Measurements from ENCODE around the gene PDIK1L. TPM values are rescaled to one million over a fixed set of nuclear protein-coding genes. Genes with fewer than 3 reads are reported as not detected.
"Not testable (repeated sequence)": the region's sequence is repeated elsewhere in the genome, so short reads cannot be mapped to it uniquely, and the experiment has no call there.

The PDIK1L gene
- total RNA-seq, 1 experiment from 2014 or later, result 11.0 TPM

GRCh38 chr1:26094076-26094669, 17.5 kb upstream of the PDIK1L start:
- no peak overlapping the region for H3K9ac ChIP-seq (ENCODE audit: low read length)
- H3K79me2 ChIP-seq (ENCODE audit: low read length), result no peaks in the 10 kb centered on the region
- no peaks in the 10 kb centered on the region for H3K27me3 ChIP-seq (ENCODE audit: low read length)
- no peaks in the 10 kb centered on the region for H3K9me3 ChIP-seq (ENCODE audit: low read length)
- no peak overlapping the region for H2AFZ ChIP-seq (ENCODE audit: low read length)
- DNase-seq, result no peak
- no peaks in the 10 kb centered on the region for H4K20me1 ChIP-seq (ENCODE audit: insufficient read depth, low read depth, low read length)
- no peaks in the 10 kb centered on the region for H3K9me2 ChIP-seq (replicated peaks; ENCODE audit: insufficient read depth, low read length)
- H3K4me3 ChIP-seq (ENCODE audit: low read length), result no peak overlapping the region
- H3K4me2 ChIP-seq (ENCODE audit: low read depth, low read length, poor library complexity, severe bottlenecking), result no peak overlapping the region
- no peaks in the 10 kb centered on the region for H3K36me3 ChIP-seq (ENCODE audit: insufficient read depth, low read length)
- H3K27ac ChIP-seq (ENCODE audit: low read length), result no peak overlapping the region
- H3K4me1 ChIP-seq (ENCODE audit: low read length), result peaks cover 7% of the 10 kb centered on the region; the same call in 1 of the 2 replicates

- peaks cover 7% of the 10 kb centered on the region; the same call in 1 of the 2 replicates for H3K4me1 ChIP-seq (ENCODE audit: low read length)
These were observed 16.8 kb upstream of the PDIK1L start for GRCh38 chr1:26094677-26095383.

GRCh38 chr1:26096471-26096870, 15.2 kb upstream of the PDIK1L start:
- H3K27me3 ChIP-seq (ENCODE audit: low read length), result no peaks in the 10 kb centered on the region
- no peak for DNase-seq
- H3K9me3 ChIP-seq (ENCODE audit: low read length), result no peaks in the 10 kb centered on the region
- no peak overlapping the region for H3K4me3 ChIP-seq (ENCODE audit: low read length)
- no peak overlapping the region for H2AFZ ChIP-seq (ENCODE audit: low read length)
- H3K4me2 ChIP-seq (ENCODE audit: low read depth, low read length, poor library complexity, severe bottlenecking), result no peak overlapping the region
- no peak overlapping the region for H3K9ac ChIP-seq (ENCODE audit: low read length)
- H3K79me2 ChIP-seq (ENCODE audit: low read length), result no peaks in the 10 kb centered on the region
- H3K9me2 ChIP-seq (replicated peaks; ENCODE audit: insufficient read depth, low read length), result no peaks in the 10 kb centered on the region
- H3K4me1 ChIP-seq (ENCODE audit: low read length), result peaks cover 7% of the 10 kb centered on the region; the same call in 1 of the 2 replicates
- H3K36me3 ChIP-seq (ENCODE audit: insufficient read depth, low read length), result no peaks in the 10 kb centered on the region
- no peak overlapping the region for H3K27ac ChIP-seq (ENCODE audit: low read length)
- no peaks in the 10 kb centered on the region for H4K20me1 ChIP-seq (ENCODE audit: insufficient read depth, low read depth, low read length)

More at GRCh38 chr1:26094677-26095383, 16.8 kb upstream of the PDIK1L start:
- Histone ChIP-seq H3K4me3 (ENCODE audit: low read length) (no peak overlapping the region), H3K27ac (ENCODE audit: low read length) (no peak overlapping the region), H4K20me1 (ENCODE audit: insufficient read depth, low read depth, low read length) (no peaks in the 10 kb centered on the region), H3K9me3 (ENCODE audit: low read length) (no peaks in the 10 kb centered on the region), H3K36me3 (ENCODE audit: insufficient read depth, low read length) (no peaks in the 10 kb centered on the region), H3K9ac (ENCODE audit: low read length) (no peak overlapping the region), H3K27me3 (ENCODE audit: low read length) (no peaks in the 10 kb centered on the region), H3K79me2 (ENCODE audit: low read length) (no peaks in the 10 kb centered on the region), H2AFZ (ENCODE audit: low read length) (no peak overlapping the region), H3K9me2 (replicated peaks; ENCODE audit: insufficient read depth, low read length) (no peaks in the 10 kb centered on the region), H3K4me2 (ENCODE audit: low read depth, low read length, poor library complexity, severe bottlenecking) (no peak overlapping the region)
- DNase-seq, result no peak

GRCh38 chr1:26097696-26098095, 13.9 kb upstream of the PDIK1L start:
- Histone ChIP-seq H3K27ac (ENCODE audit: low read length) (no peak overlapping the region), H2AFZ (ENCODE audit: low read length) (no peak overlapping the region), H3K9me3 (ENCODE audit: low read length) (no peaks in the 10 kb centered on the region), H3K9ac (ENCODE audit: low read length) (no peak overlapping the region), H4K20me1 (ENCODE audit: insufficient read depth, low read depth, low read length) (no peaks in the 10 kb centered on the region), H3K4me3 (ENCODE audit: low read length) (no peak overlapping the region), H3K79me2 (ENCODE audit: low read length) (no peaks in the 10 kb centered on the region), H3K27me3 (ENCODE audit: low read length) (no peaks in the 10 kb centered on the region), H3K4me1 (ENCODE audit: low read length) (peaks cover 7% of the 10 kb centered on the region; the same call in 1 of the 2 replicates), H3K36me3 (ENCODE audit: insufficient read depth, low read length) (no peaks in the 10 kb centered on the region), H3K4me2 (ENCODE audit: low read depth, low read length, poor library complexity, severe bottlenecking) (no peak overlapping the region), H3K9me2 (replicated peaks; ENCODE audit: insufficient read depth, low read length) (no peaks in the 10 kb centered on the region)
- DNase-seq, result no peak

GRCh38 chr1:26098602-26099001, 13.0 kb upstream of the PDIK1L start:
- Histone ChIP-seq H3K27me3 (ENCODE audit: low read length) (no peaks in the 10 kb centered on the region), H3K4me3 (ENCODE audit: low read length) (no peak overlapping the region)

GRCh38 chr1:26099780-26100179, 11.8 kb upstream of the PDIK1L start:
- no peak overlapping the region for H3K4me2 ChIP-seq (ENCODE audit: low read depth, low read length, poor library complexity, severe bottlenecking)
- no peaks in the 10 kb centered on the region for H3K4me1 ChIP-seq (ENCODE audit: low read length)
- H3K4me3 ChIP-seq (ENCODE audit: low read length), result no peak overlapping the region
- H3K79me2 ChIP-seq (ENCODE audit: low read length), result no peaks in the 10 kb centered on the region
- no peaks in the 10 kb centered on the region for H3K9me2 ChIP-seq (replicated peaks; ENCODE audit: insufficient read depth, low read length)
- H2AFZ ChIP-seq (ENCODE audit: low read length), result no peak overlapping the region
- no peaks in the 10 kb centered on the region for H3K9me3 ChIP-seq (ENCODE audit: low read length)
- no peak for DNase-seq
- no peaks in the 10 kb centered on the region for H3K27me3 ChIP-seq (ENCODE audit: low read length)
- H4K20me1 ChIP-seq (ENCODE audit: insufficient read depth, low read depth, low read length), result no peaks in the 10 kb centered on the region
- no peak overlapping the region for H3K9ac ChIP-seq (ENCODE audit: low read length)
- H3K27ac ChIP-seq (ENCODE audit: low read length), result no peak overlapping the region
- no peaks in the 10 kb centered on the region for H3K36me3 ChIP-seq (ENCODE audit: insufficient read depth, low read length)

More at GRCh38 chr1:26098602-26099001, 13.0 kb upstream of the PDIK1L start:
- Histone ChIP-seq H4K20me1 (ENCODE audit: insufficient read depth, low read depth, low read length) (no peaks in the 10 kb centered on the region), H3K9me2 (replicated peaks; ENCODE audit: insufficient read depth, low read length) (no peaks in the 10 kb centered on the region), H3K27ac (ENCODE audit: low read length) (no peak overlapping the region), H3K36me3 (ENCODE audit: insufficient read depth, low read length) (no peaks in the 10 kb centered on the region), H3K9me3 (ENCODE audit: low read length) (no peaks in the 10 kb centered on the region), H3K9ac (ENCODE audit: low read length) (no peak overlapping the region), H3K4me2 (ENCODE audit: low read depth, low read length, poor library complexity, severe bottlenecking) (no peak overlapping the region), H3K79me2 (ENCODE audit: low read length) (no peaks in the 10 kb centered on the region), H3K4me1 (ENCODE audit: low read length) (peaks cover 7% of the 10 kb centered on the region; the same call in 1 of the 2 replicates), H2AFZ (ENCODE audit: low read length) (no peak overlapping the region)
- DNase-seq, result no peak

GRCh38 chr1:26100204-26100603, 11.4 kb upstream of the PDIK1L start:
- not testable (repeated sequence) for H3K9ac ChIP-seq (ENCODE audit: low read length); H3K27ac ChIP-seq (ENCODE audit: low read length); H3K4me1 ChIP-seq (ENCODE audit: low read length); H3K9me3 ChIP-seq (ENCODE audit: low read length); H3K4me3 ChIP-seq (ENCODE audit: low read length); H3K27me3 ChIP-seq (ENCODE audit: low read length); H3K36me3 ChIP-seq (ENCODE audit: insufficient read depth, low read length); H3K4me2 ChIP-seq (ENCODE audit: low read depth, low read length, poor library complexity, severe bottlenecking); DNase-seq; H3K79me2 ChIP-seq (ENCODE audit: low read length); H2AFZ ChIP-seq (ENCODE audit: low read length); H3K9me2 ChIP-seq (replicated peaks; ENCODE audit: insufficient read depth, low read length); H4K20me1 ChIP-seq (ENCODE audit: insufficient read depth, low read depth, low read length)

- no peaks in the 10 kb centered on the region for H3K9me2 ChIP-seq (replicated peaks; ENCODE audit: insufficient read depth, low read length)
- H3K79me2 ChIP-seq (ENCODE audit: low read length), result no peaks in the 10 kb centered on the region
- no peak overlapping the region for H3K9ac ChIP-seq (ENCODE audit: low read length)
- no peaks in the 10 kb centered on the region for H3K4me1 ChIP-seq (ENCODE audit: low read length)
- no peaks in the 10 kb centered on the region for H3K9me3 ChIP-seq (ENCODE audit: low read length)
- H3K4me2 ChIP-seq (ENCODE audit: low read depth, low read length, poor library complexity, severe bottlenecking), result no peak overlapping the region
- H3K36me3 ChIP-seq (ENCODE audit: insufficient read depth, low read length), result no peaks in the 10 kb centered on the region
- no peaks in the 10 kb centered on the region for H3K27me3 ChIP-seq (ENCODE audit: low read length)
- no peak overlapping the region for H3K27ac ChIP-seq (ENCODE audit: low read length)
- DNase-seq, result no peak
- H2AFZ ChIP-seq (ENCODE audit: low read length), result no peak overlapping the region
- H4K20me1 ChIP-seq (ENCODE audit: insufficient read depth, low read depth, low read length), result no peaks in the 10 kb centered on the region
- H3K4me3 ChIP-seq (ENCODE audit: low read length), result no peak overlapping the region
These were observed 9.5 kb upstream of the PDIK1L start for GRCh38 chr1:26102119-26102518.

Data from Karpas-422 (cell line).